Keratinocyte (primary cell): ENCODE data around the gene CEMP1. TPM values are rescaled to one million over a fixed set of nuclear protein-coding genes. Genes with fewer than 3 reads are reported as not detected.
"Not testable (repeated sequence)": the region's sequence is repeated elsewhere in the genome, so short reads cannot be mapped to it uniquely, and the experiment has no call there.

Source experiments
- DNase-seq: peaks from one replicate; pipeline ENCODE4 v3.0.0-alpha.2; 2011; ENCODE audit warnings: low read depth, missing footprints, low spot score
- FAIRE-seq: peaks from 2 replicates; lab custom pipeline; 2011; peaks lifted over from hg19 to GRCh38; lab: Jason Lieb, UNC
- H2AFZ ChIP-seq: 2 replicates; pipeline ENCODE4 v1.6.0; 2012; ENCODE audit warnings: low read length, control low read depth, inconsistent platforms; ENCODE audit not compliant: control insufficient read depth
- H3K27ac ChIP-seq: 2 replicates; pipeline ENCODE4 v1.5.1; 2011; ENCODE audit warnings: low read length; ENCODE audit not compliant: control insufficient read depth, insufficient read depth
- H3K27me3 ChIP-seq: 3 replicates; pipeline ENCODE4 v1.6.0; 2011; ENCODE audit warnings: low read length; ENCODE audit not compliant: control insufficient read depth, insufficient read depth; ENCODE audit errors: extremely low read depth
- H3K36me3 ChIP-seq, 2 experiments: 2 replicates in 1 of 2; 3 replicates in 1 of 2; pipeline ENCODE4 v1.5.1; 2011; ENCODE audit warnings: low read length in 2 of 2, mild to moderate bottlenecking in 1 of 2; ENCODE audit not compliant: control insufficient read depth in 2 of 2, insufficient read depth in 2 of 2; ENCODE audit errors: extremely low read depth in 1 of 2
- H3K4me1 ChIP-seq: 3 replicates; pipeline ENCODE4 v1.5.1; 2011; ENCODE audit warnings: low read length; ENCODE audit not compliant: control insufficient read depth, insufficient read depth; ENCODE audit errors: extremely low read depth
- H3K4me2 ChIP-seq: 3 replicates; pipeline ENCODE4 v1.6.0; 2011; ENCODE audit warnings: low read depth, low read length; ENCODE audit not compliant: control insufficient read depth, insufficient read depth; ENCODE audit errors: extremely low read depth
- H3K4me3 ChIP-seq, 3 experiments: fragments of 200-600 bp in 1 of 3; sonication (generic) in 1 of 3; 2 replicates in 2 of 3; 3 replicates in 1 of 3; pipeline ENCODE4 v1.5.1; 2011 to 2016; ENCODE audit warnings: low read length in 3 of 3, mild to moderate bottlenecking in 3 of 3, control low read depth in 2 of 3, inconsistent platforms in 1 of 3, low read depth in 1 of 3, mixed read lengths in 1 of 3, mixed run types in 1 of 3, moderate library complexity in 1 of 3; ENCODE audit not compliant: control insufficient read depth in 2 of 3, insufficient read depth in 2 of 3; ENCODE audit errors: extremely low read depth in 1 of 3
- H3K79me2 ChIP-seq: 2 replicates; pipeline ENCODE4 v1.6.0; 2012; ENCODE audit warnings: low read length; ENCODE audit not compliant: control insufficient read depth, insufficient read depth
- H3K9ac ChIP-seq: 3 replicates; pipeline ENCODE4 v1.6.0; 2011; ENCODE audit warnings: low read length; ENCODE audit not compliant: control insufficient read depth, insufficient read depth; ENCODE audit errors: extremely low read depth
- H3K9me1 ChIP-seq: 3 replicates; pipeline ENCODE4 v1.6.0; 2011; ENCODE audit warnings: low read length; ENCODE audit not compliant: control insufficient read depth, insufficient read depth; ENCODE audit errors: extremely low read depth
- H3K9me3 ChIP-seq: 2 replicates; pipeline ENCODE4 v1.5.1; 2012; ENCODE audit warnings: low read depth, low read length; ENCODE audit not compliant: control insufficient read depth
- H4K20me1 ChIP-seq: 3 replicates; pipeline ENCODE4 v1.6.0; 2011; ENCODE audit warnings: low read length; ENCODE audit not compliant: control insufficient read depth, insufficient read depth; ENCODE audit errors: extremely low read depth
- CTCF ChIP-seq, 3 experiments: IDR thresholded peaks in 1 of 3; conservative IDR thresholded peaks in 1 of 3; optimal IDR thresholded peaks in 1 of 3; 2 replicates in 2 of 3; 3 replicates in 1 of 3; pipeline versions ENCODE3 to v1.5.1; 2011; ENCODE audit warnings: low read length in 3 of 3, mild to moderate bottlenecking in 3 of 3, moderate library complexity in 2 of 3, control low read depth in 1 of 3, inconsistent platforms in 1 of 3; ENCODE audit not compliant: insufficient read depth in 2 of 3; ENCODE audit errors: extremely low read depth in 1 of 3
- EZH2 ChIP-seq: IDR thresholded peaks from one replicate; pipeline ENCODE4 v1.6.1; 2012; ENCODE audit warnings: inconsistent platforms, mild to moderate bottlenecking, low read length, moderate library complexity
- dilution Hi-C: fragments of 300-500 bp; cut with MboI; formaldehyde crosslinking; loops from one replicate; pipeline ENCODE4 v1.7.0; 2020; ENCODE audit warnings: low sequenced_read_pairs; ENCODE audit not compliant: extremely low pct_ligation_motif_present
- polyA plus RNA-seq, 5 experiments: library from polyadenylated mRNA; depleted of rRNA in 3 of 5; stranded (reverse) in 3 of 5; stranded (forward) in 1 of 5; unstranded in 1 of 5; fragments of >200 nt; gene quantifications; 1 replicate in 1 of 5; 2 replicates in 3 of 5; 3 replicates in 1 of 5; pipeline versions ENCODE4 v1.2.1 to v1.2.3, GENCODE V29; 2011 to 2012; ENCODE audit warnings: missing spikeins in 2 of 5, low read depth in 1 of 5, low replicate concordance in 1 of 5

CEMP1 gene
- polyA plus RNA-seq, 1 donor (not counting 4 experiments of a cell fraction or from before 2014, with no cell fraction given): not detected

- Histone ChIP-seq H3K4me3 (no peak overlapping the region), H3K36me3 (peaks cover 0 to under 1% of the 10 kb centered on the region in 2 experiments), H3K9me1 (no peaks in the 10 kb centered on the region), H3K27ac (no peak overlapping the region), H3K79me2 (peaks cover 21% of the 10 kb centered on the region), H3K4me1 (peaks cover 32% of the 10 kb centered on the region), H3K9me3 (no peaks in the 10 kb centered on the region), H2AFZ (no peak overlapping the region), H3K9ac (no peak overlapping the region), H3K27me3 (no peaks in the 10 kb centered on the region), H3K4me2 (no peak overlapping the region), H4K20me1 (no peaks in the 10 kb centered on the region)
- DNase-seq: no peak
- no peak for TF ChIP-seq EZH2
- no peak for TF ChIP-seq CTCF (optimal IDR thresholded peaks at IDR 0.05 in 1 of 3, IDR thresholded peaks at IDR 0.05 in 1 of 3, conservative IDR thresholded peaks at IDR 0.05 in 1 of 3; ENCODE audit: extremely low read depth in 1 of 3, insufficient read depth in 2 of 3, low read length in 3 of 3)
- no peak for FAIRE-seq
- dilution Hi-C loops: no loop called here
These were observed 4.4 kb upstream of the CEMP1 start for GRCh38 chr16:2535625-2536013.

GRCh38 chr16:2534335-2534734, 3.1 kb upstream of the CEMP1 start:
- H3K79me2 ChIP-seq, H3K9me1 ChIP-seq, H3K27ac ChIP-seq, H3K9me3 ChIP-seq, H2AFZ ChIP-seq, DNase-seq, H3K9ac ChIP-seq, dilution Hi-C loops, H3K4me2 ChIP-seq, H3K4me3 ChIP-seq, FAIRE-seq, H3K36me3 ChIP-seq, H3K27me3 ChIP-seq, H4K20me1 ChIP-seq: not testable (repeated sequence)
- peaks cover 28% of the 10 kb centered on the region for H3K4me1 ChIP-seq

GRCh38 chr16:2533912-2534311, 2.7 kb upstream of the CEMP1 start:
- Histone ChIP-seq H3K27me3 (no peaks in the 10 kb centered on the region), H3K9me1 (no peaks in the 10 kb centered on the region), H3K36me3 (peaks cover 7 to 10% of the 10 kb centered on the region in 2 experiments), H2AFZ (no peak overlapping the region), H3K79me2 (peaks cover 4% of the 10 kb centered on the region), H3K9me3 (no peaks in the 10 kb centered on the region), H4K20me1 (no peaks in the 10 kb centered on the region), H3K4me3 (no peak overlapping the region), H3K27ac (no peak overlapping the region), H3K4me1 (peaks cover 26% of the 10 kb centered on the region), H3K9ac (no peak overlapping the region), H3K4me2 (no peak overlapping the region)
- no peak for DNase-seq
- FAIRE-seq: no peak
- dilution Hi-C loops: no loop called here
- TF ChIP-seq CTCF (optimal IDR thresholded peaks at IDR 0.05 in 1 of 3, IDR thresholded peaks at IDR 0.05 in 1 of 3, conservative IDR thresholded peaks at IDR 0.05 in 1 of 3; ENCODE audit: extremely low read depth in 1 of 3, insufficient read depth in 2 of 3, low read length in 3 of 3) (no peak), EZH2 (no peak)

- H2AFZ ChIP-seq, FAIRE-seq, dilution Hi-C loops, H3K9me1 ChIP-seq, H4K20me1 ChIP-seq, H3K9me3 ChIP-seq, H3K27me3 ChIP-seq, DNase-seq, H3K79me2 ChIP-seq: not testable (repeated sequence)
- peaks cover 23% of the 10 kb centered on the region for H3K4me1 ChIP-seq
- peak overlapping the region in 1 of 3 experiments; percentile 73 for H3K4me3 ChIP-seq
- peak overlapping the region; percentile 86 for H3K9ac ChIP-seq
- peak overlapping the region; percentile 87 for H3K27ac ChIP-seq
- H3K36me3 ChIP-seq: peaks cover 10 to 15% of the 10 kb centered on the region in 2 experiments
- peak overlapping the region; percentile 93 for H3K4me2 ChIP-seq
These were observed 2.0 kb upstream of the CEMP1 start for GRCh38 chr16:2533142-2533755.
